A172 (cell line): Measurements from ENCODE around the gene FAM72B. TPM values are rescaled to one million over a fixed set of nuclear protein-coding genes. Genes with fewer than 3 reads are reported as not detected.
A peak's percentile ranks its signal among the peaks of the same experiment; 100 is the strongest.
"Not testable (repeated sequence)": the region's sequence is repeated elsewhere in the genome, so short reads cannot be mapped to it uniquely, and the experiment has no call there.

ENCODE experiments used
- DNase-seq: peaks from one replicate; pipeline ENCODE4 v3.0.0-alpha.2; 2015; ENCODE audit warnings: low spot score
- total RNA-seq: library from RNA; depleted of rRNA; stranded (reverse); fragments of >200 nt; shearing (Covaris generic); gene quantifications from 2 replicates; pipeline ENCODE4 v1.2.3, GENCODE V29; 2014; rRNA removed

FAM72B gene
- total RNA-seq = 7.0 and 15.3 TPM in 2 replicates

DNA sequence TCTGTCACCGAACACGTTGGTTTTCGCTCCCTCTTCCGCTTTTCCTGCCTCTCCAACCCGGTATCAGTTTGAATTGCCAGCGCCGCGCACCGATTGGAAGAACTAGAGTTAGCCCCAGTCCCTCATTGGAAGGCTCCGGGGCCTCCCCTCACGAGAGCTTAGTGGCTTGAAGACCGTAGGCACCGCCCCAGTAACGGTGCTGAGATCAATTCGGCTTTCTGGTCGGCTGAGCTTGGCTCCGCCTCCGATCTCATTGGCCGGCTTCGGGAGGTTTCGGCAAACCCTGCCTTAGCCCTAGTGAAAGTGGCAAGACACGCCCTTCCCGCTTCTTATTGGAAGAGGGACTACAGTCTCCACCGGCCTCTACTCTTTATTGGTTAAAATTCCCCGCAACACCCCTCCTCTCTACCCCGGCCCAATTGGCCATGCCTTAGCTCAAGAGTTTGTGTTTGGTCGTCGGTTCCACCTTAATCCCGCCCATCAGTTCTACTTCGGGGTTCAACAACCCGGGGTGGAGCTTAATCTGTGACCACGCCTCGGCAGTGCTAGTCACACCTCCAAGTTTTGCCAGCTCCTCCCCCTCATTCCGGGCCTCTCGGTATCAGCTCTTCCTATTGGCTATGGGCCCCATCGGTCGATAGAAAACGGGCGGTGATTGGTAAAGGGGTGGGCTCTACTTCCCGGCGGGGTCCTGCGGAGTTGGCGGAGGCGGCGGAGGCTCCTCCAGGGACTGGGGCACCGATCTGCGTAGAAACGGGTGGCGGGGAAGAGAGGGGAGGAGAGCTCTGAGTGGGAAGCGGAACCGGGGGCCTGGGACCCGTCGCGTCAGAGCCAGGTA lies at the start of gene FAM72B, which contains the start of gene SRGAP2C:
Gene FAM72B, minus strand, starts transcription at position 51 of the 838 bp plus-strand sequence. CDS start 851 bp downstream, outside the sequence.
Gene SRGAP2C, plus strand, starts transcription at position 686 of the 838 bp plus-strand sequence. CDS start 2,472 bp downstream, outside the sequence.
- peak; percentile 99 for DNase-seq

DNA sequence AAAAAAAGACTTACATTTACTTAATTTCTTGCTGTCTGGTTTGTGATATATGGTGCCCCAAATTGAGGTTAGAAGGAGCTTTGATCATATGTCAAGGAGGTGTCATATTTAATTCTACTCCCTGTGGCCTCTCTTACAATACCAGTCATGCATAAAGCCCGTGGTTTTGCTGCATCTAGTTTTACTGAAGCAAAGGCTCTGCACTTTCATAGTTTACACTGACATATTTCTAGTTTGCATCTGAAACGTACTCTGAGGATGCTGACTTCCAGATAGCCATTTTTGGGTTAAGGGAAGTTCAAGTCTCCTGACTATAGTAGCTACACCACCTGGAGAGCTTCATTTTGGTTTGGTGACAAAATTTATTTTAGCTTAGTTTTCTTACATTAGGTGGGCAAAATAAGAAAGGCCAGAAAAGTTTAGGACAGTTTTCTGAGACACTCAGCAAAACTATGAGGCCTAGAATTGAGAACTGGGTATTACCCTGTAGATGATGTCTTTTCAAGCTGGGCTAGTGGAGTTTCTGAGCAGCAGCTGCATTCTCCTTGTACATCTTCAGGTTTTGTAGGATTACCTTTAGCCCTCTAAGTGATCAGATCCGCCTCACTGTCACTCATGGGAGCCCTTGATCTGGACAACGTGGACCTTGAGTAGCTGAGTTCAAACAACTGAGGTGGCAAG lies 48.4 kb upstream of the FAM72B start:
- DNase-seq = not testable (repeated sequence)

DNA sequence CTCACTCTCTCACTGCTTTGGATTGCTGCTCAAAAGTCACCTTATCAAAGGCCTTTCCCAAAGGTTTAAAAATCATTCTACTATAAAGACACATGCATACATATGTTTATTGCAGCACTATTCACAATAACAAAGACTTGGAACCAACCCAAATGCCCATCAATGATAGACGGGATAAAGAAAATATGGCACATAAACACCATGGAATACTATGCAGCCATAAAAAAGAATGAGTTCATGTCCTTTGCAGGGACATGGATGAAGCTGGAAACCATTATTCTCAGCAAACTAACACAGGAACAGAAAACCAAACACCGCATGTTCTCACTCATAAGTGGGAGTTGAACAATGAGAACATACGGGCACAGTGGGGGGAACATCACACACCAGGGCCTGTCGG lies 46.5 kb upstream of the FAM72B start:
- DNase-seq = not testable (repeated sequence)

DNA sequence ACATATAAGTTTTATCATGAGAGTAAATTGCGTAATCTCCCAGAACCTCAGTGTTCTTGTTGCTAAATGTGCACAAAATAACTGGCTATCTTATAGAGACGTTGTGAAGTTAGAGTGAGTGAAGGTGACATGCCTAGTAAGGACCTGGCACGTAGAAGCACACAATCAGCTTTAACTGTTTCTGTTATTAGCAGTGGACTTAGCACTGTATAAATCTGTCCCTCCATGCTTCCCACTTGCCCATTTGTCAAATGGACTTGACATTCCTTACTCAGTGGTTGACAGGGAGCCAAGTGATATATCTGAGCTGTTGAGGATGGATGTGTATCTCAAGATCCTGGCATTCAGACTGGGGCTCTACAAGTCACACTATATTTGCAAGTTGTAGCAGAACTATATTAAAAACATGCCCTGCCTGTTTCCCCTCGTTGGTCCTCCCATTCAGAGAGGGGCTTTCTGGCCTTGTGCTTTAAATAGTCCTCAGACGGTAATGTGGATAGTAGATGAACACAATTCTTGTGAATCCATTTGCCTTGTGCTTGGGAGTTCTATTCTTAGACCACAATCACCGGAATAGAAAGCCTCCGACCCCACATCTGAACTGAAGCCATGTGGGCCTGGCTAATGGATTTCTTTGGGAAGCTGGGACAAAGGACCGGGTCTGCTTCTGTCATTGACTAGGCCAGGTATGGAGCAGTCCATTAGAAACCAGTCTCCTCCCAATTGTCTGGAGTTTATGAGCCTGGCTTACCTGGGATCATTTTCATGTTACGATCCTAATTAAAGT lies 43.6 kb upstream of the FAM72B start:
- not testable (repeated sequence) for DNase-seq

DNA sequence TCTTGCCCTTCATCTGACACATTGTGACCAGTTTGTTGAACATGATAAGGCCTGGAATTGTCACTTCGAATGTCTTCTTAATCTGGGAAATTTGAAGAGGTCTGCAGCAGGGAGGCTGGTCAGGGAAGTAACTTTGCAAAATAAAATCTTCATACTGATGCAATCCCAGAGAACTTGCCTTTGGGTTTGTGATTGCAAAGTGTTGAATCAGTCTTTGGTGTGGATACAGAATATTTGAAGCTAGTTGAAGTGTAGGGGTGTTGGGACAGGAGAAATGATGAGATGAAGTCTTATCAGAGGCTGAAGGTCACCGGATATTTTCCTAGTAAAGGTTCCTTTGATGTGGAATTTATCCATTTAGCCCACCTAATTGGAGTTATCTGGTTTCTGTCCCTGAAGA lies 42.8 kb upstream of the FAM72B start:
- DNase-seq = not testable (repeated sequence)

DNA sequence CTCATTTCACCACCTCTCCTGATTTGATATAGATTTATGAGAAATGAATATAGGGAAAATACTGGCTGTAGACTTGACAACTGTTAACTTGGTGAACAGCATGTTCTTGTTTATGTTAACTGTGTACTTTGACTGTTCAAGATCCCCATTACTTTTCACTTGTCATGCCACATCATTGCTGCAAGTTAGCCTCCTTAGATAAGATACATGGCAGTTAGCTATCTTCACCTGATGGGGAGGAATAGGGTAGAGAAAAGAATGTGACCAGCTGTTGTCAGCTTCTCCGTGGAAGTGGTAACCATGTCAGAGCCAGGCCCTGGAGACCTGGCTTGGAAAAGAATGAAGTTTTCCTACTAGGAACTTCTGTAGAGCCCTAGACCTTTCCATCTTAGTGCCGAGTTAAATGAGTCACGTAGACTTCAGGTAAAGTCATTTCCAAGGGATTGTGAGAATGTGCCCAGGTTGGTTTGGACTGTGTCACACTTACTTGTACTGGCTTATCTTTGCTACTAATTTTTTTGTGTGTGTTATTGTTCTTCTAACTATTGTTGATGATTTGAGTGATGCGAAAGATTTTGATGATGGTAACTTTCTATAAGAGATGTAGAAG lies 42.3 kb upstream of the FAM72B start:
- not testable (repeated sequence) for DNase-seq

DNA sequence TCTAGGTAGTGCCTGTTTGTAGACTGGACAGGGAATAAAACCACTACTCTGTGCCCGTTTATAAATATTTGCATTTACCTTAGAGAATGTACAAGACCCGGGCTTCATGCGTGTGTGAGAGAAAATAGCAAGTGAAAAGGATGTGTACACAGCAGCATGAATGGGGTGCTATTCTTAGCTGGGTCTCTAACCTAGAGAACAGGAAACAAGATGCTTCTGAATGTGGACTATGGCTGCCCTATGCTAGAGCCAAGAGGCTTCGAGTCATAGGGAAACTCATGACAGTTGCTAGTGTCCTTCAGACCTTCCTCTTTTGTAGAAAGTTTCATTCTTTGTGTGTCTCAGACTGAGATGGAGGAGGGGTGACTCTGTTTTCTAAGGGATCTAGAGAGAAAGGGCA lies 40.6 kb upstream of the FAM72B start:
- DNase-seq = not testable (repeated sequence)

DNA sequence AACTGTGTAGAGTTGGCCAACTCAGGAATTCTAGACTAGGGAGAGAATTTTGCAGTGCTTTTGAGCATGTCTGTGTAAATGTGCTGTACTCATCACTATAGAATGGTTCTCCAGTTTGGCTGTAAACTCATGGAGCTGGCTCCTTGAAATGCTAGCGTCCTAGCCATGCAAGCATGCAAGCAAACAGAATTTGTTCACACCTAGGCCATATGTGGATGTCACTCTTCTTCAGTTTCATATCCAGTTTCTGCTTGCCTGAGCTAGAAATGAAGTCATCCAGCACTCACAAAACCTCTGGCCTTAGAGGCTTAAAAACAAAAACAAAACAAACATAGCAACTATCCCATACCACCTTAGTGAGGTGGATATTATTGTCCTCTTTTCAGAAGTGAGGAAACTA lies 37.6 kb upstream of the FAM72B start:
- not testable (repeated sequence) for DNase-seq

DNA sequence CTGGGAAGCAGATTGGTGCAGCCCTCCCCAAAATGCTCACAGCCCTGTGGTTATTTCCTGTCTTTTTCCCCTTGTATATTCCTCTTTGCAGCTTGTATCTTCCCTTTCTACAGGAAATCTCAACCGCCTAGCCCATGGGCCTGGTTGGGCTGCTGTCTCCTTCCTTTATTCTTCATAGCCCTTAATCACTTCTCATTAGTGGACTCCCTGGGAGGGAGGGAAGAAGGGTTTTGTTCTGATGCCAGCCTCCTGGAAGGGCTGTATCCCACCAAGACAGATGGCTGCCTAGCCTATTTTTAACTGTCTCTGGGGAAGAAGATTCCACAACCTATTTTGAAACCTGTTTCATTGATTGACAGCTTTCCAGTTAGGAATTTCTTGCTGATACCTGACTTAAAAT lies 32.5 kb upstream of the FAM72B start:
- DNase-seq = not testable (repeated sequence)

DNA sequence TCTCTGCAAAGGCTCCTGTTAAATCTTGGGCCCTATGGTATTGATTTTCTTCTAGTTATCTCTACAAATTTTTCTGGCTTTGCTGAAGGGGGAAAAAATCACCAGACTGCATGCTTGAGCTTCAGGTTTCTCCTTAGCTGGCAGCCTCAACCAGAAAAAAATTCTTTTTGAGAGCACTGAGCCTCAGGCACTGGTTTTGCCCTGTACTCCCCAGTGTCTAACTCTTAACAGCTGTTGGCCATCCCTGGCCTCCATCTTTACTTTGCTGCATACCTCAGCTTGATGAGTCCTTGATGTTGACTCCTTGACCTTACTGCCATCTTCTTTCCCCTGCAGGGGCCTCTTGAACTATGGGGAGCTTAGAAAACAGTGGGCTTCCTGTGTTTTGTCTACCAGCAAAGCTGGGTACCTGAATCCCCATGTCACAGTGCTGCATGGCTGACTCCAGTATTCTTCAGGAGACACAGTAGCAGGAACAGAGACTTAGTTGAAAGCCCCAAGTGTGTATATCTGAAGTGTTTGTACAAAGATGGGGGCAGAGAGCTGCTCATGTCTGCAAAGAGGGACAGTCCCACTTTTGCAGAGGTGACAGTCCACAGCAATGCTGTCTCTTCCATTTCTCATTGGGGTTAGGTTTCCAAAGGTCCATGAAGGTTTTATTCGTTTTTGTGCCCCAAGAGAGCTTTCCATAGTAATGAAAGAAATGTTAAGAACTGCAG lies 31.7 kb upstream of the FAM72B start:
- DNase-seq = not testable (repeated sequence)

DNA sequence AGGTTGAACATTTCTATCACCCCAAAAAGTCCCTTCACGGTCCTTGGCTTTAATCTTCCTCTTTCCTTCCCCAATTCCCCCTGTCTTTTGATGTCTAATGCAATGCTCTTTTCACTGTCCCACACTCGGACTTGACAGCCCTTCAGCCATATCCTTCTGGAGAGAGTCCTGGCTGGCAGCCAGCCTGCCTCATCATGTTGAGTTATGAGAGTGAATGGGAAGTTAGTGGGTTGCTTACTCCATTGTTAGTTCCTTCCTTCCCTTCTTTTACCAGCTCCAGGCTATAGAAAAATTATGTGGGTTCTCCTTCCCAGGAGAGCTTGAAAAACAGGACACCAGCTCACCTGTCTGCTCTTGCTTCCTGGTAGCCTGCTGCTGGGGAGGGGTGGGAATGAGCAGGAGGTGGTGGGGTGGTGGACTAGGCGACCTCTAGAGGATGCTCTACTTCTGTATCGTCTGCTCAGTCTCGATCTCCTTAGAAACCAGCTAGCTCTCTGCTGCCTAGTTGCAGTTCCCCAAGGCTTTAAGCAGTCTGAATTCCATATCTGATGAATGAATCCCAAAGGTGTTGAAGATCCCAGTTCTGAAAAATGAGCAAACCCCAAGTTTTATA lies 30.5 kb upstream of the FAM72B start:
- not testable (repeated sequence) for DNase-seq

DNA sequence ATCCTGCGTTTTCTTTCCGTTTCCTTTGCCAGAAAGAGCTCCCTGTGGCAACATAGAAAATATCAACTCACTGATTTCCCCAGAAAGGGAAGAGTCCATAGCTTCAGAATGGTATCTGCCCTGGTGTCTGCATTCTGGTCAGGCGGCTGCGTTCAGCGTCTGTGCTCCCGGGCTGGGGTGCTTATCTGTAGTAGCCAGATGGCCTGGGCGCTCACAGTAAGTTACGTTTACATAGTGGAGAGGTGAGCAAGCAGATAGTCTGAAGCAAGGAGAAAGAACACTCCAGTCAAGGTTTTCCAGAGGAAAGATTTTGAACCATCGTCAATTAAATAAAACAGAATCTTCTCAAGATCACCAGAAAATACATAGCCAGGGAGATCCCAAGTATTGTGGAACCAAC lies 29.4 kb upstream of the FAM72B start:
- not testable (repeated sequence) for DNase-seq

DNA sequence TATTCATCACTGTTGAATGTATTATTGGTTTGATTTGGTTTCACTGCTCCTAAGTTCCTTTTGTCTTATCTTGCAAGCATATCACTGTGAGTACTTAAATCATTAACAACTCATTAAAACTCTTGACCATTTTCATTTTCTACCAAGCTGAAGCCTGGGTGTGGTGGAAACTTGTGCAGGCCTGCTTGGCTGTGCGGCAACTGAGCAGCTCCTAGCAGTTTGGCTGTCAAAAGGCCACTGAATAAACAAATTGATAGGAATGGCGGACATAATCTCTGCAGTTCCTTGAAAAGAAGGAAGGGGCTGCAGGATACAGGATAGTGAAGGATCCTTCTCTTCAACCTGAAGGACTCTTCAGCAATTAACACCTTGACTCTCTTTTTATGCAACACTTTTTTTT lies 26.6 kb upstream of the FAM72B start:
- DNase-seq = not testable (repeated sequence)

DNA sequence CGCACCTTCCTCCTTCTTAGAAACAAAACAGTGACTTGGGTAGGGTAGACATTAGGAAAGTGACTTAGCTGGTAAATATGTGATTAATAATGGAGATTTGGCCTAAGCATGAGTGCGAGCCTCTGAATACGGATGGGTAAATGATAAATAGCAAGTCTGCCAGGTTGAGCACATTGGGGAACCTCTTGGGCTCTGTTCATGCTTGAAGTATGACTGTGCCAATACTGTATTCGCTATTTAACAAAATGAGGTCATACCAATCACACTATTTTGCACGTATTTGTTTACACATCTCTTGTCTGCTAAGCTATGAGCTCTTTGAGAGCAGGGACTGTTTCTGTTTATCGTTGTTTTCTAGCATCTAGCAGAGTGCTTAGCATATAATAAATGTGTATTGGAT lies 24.2 kb upstream of the FAM72B start:
- not testable (repeated sequence) for DNase-seq

DNA sequence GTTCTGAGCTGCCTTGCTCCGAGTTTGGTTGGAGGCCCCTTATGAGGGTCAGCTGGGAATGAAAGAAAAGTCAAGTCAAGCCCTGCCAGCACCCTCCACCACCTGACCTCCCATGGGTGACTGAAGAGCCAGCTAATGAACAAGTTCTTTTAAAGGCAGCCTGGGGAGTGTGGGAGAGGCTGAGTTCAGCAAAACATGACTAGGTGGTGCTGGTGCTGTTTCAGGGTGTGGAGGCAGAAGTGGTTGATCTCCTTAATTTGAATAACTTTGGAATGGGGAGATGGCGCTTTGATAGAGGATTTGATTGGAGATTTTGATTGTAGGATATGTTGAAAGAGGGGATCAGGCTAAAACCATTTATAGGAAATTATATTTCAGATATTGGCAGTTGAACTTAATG lies 23.2 kb upstream of the FAM72B start:
- DNase-seq = not testable (repeated sequence)

DNA sequence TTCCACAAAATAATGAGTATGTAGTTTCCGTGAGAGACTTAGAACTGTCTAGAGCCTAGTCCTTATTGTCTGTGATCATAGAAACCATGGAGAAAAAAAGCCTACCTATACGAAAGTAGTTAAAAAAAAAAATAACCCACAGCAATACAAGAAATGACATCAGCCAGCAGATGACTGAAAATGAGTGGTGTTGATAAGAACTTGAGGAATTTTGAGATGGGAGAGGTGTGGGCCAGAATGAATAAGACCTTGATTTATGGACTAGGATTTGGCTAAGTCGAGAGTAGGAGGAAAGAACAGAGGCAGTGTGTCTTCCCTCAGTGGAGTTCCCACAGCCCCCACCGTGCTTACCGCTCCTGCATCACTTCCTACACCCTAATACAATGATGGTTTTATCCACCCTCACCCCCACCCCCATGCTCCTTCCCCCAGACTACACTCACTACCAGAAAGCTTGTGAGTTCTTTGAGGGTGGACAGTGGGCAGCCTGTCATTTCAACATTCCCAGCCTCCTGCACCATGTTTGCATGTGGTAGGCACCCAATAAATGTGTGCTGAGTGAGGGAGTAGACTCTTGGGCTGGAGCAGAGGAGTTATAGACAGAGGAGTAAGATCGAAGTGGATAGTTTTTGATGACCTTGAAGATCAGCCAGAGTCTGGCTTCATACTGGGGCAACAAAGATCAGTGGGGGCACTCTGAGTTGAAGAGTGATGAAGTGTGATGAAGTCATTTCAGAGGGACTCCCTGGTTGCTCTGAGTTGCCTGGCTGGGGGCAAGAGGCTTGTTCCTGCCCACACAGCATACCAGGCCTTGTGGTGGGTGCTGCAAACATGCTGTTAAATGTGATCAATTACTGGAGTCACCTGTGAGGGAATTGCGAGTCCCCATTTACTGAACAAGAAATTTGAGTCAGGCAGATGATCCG lies 21.9 kb upstream of the FAM72B start:
- peak; percentile 32 for DNase-seq

DNA sequence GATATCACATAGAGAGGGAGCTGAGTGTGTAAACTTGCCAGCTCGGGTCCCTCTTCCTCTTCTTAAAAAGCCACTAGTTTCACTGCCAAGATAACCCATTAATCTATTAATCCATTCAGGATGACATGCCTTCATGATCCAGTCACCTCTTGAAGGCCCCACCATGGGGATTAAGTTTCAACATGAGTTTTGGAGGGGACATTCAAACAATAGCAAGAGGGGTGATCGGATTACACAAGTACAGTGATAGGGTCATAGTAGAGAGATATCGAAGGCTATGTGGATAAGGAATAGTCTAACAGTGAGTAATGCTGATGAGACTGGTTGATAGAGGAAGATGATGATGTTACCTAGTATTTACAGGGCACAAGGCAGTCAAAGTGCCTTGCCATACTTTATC lies 18.8 kb upstream of the FAM72B start:
- peak; percentile 0 for DNase-seq

DNA sequence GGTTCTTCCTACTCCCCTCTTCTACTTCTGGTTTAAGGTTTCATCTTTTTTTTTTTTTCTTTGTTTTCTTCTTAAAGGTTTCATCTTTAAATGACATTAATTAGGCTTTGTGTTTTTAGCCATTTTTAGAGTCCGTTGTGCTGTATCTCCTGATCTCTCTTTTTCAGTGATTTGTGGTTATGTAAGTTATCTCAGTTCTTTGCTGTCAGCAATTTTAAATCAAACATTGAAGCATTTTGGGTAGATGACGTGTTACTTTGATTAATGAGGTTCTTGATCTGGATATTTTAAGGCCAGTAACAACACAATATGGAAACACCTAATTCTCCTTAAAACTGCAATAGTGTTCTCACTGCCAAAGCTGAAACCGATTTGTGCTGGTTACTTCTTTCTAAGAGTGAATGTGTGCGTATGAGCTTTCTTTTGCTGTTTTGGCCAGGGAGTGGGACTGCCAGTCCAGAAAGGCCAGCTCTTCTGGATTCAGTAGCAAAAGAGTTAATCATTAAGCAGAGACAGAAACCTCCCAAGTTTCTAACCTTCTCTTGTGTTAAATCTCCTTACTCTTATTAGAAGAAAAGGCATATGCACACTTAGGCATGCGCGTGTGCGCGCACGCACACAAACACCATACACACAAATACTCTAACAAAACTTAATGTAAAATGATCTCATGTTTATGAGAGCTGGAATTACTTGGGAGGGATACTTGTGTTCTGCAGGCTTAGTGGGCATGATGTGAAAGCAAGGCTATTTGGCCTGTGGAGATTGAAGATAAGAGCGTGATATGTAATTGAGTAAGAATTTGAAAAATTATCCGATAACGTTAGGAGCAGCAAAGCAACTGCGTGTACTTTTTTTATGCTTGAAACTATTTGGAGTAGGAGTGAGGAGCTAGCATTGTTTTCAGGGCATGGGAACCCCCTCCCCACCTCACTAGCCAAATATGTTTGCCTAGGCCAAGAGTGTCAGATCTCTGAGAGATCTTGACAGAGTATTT lies 17.1 kb upstream of the FAM72B start:
- DNase-seq = peak; percentile 2
